NT2/D1 (cell line): ENCODE results near the gene GRM7.

Experiments used
- DNase-seq: peaks from one replicate; pipeline ENCODE4 v3.0.0-alpha.2; 2011; ENCODE audit warnings: low read depth, low spot score
- H3K27me3 ChIP-seq: 2 replicates; pipeline ENCODE4 v1.6.0; 2011; ENCODE audit warnings: mild to moderate bottlenecking; ENCODE audit not compliant: insufficient read length, insufficient read depth
- H3K36me3 ChIP-seq: 2 replicates; pipeline ENCODE4 v1.6.1; 2011; ENCODE audit warnings: mild to moderate bottlenecking, low read length, mixed read lengths; ENCODE audit not compliant: insufficient read depth, insufficient read length
- H3K4me1 ChIP-seq: 2 replicates; pipeline ENCODE4 v1.5.1; 2011; ENCODE audit not compliant: insufficient read depth, insufficient read length
- H3K4me3 ChIP-seq: 2 replicates; pipeline ENCODE4 v1.5.1; 2011; ENCODE audit warnings: low read depth; ENCODE audit not compliant: insufficient read length
- H3K9ac ChIP-seq: 2 replicates; pipeline ENCODE4 v1.6.0; 2011; ENCODE audit warnings: low read depth; ENCODE audit not compliant: insufficient read length
- H3K9me3 ChIP-seq: 2 replicates; pipeline ENCODE4 v1.5.1; 2011; ENCODE audit warnings: mild to moderate bottlenecking, low read length; ENCODE audit not compliant: insufficient read depth
- SUZ12 ChIP-seq: IDR thresholded peaks from 2 replicates; pipeline ENCODE4 v1.6.1; 2011; ENCODE audit not compliant: insufficient read length, insufficient read depth; ENCODE audit errors: extremely low read depth
- YY1 ChIP-seq: IDR thresholded peaks from 2 replicates; pipeline ENCODE4 v1.6.1; 2011; ENCODE audit not compliant: insufficient read length, insufficient read depth
- ZNF274 ChIP-seq: IDR thresholded peaks from 2 replicates; pipeline ENCODE4 v1.6.1; 2011; ENCODE audit warnings: mild to moderate bottlenecking, low read depth, low read length

GRM7 gene

GRCh38 chr3:7226393-7226792 is 365.5 kb downstream of the GRM7 start:
- Histone ChIP-seq H3K4me3 (no peak overlapping the region), H3K27me3 (no peaks in the 10 kb centered on the region), H3K36me3 (no peaks in the 10 kb centered on the region), H3K9me3 (no peaks in the 10 kb centered on the region), H3K4me1 (no peaks in the 10 kb centered on the region), H3K9ac (no peak overlapping the region)
- no peak for DNase-seq
- TF ChIP-seq ZNF274 (no peak), YY1 (no peak), SUZ12 (no peak)

- Histone ChIP-seq H3K9ac (no peak overlapping the region), H3K4me1 (no peaks in the 10 kb centered on the region), H3K36me3 (no peaks in the 10 kb centered on the region), H3K9me3 (no peaks in the 10 kb centered on the region; the same call in 1 of the 2 replicates), H3K4me3 (no peak overlapping the region), H3K27me3 (no peaks in the 10 kb centered on the region)
- no peak for DNase-seq
- TF ChIP-seq YY1: no peak
- TF ChIP-seq SUZ12: no peak
- TF ChIP-seq ZNF274: no peak
These were observed 377.8 kb downstream of the GRM7 start for GRCh38 chr3:7238565-7239295.

- no peak for TF ChIP-seq YY1
- TF ChIP-seq ZNF274: no peak
- TF ChIP-seq SUZ12: no peak
- DNase-seq: no peak
- Histone ChIP-seq H3K9me3 (no peaks in the 10 kb centered on the region), H3K27me3 (no peaks in the 10 kb centered on the region), H3K4me3 (no peak overlapping the region), H3K36me3 (no peaks in the 10 kb centered on the region), H3K4me1 (no peaks in the 10 kb centered on the region), H3K9ac (no peak overlapping the region)
These were observed 380.8 kb downstream of the GRM7 start for GRCh38 chr3:7241584-7242302.

GRCh38 chr3:7242303-7242635 is 381.4 kb downstream of the GRM7 start:
- no peaks in the 10 kb centered on the region for H3K9me3 ChIP-seq

GRCh38 chr3:7249493-7250076 is 388.7 kb downstream of the GRM7 start:
- H3K4me1 ChIP-seq: no peaks in the 10 kb centered on the region
- no peak overlapping the region for H3K9ac ChIP-seq
- no peaks in the 10 kb centered on the region for H3K36me3 ChIP-seq
- H3K4me3 ChIP-seq: no peak overlapping the region
- TF ChIP-seq YY1: no peak
- no peak for TF ChIP-seq SUZ12
- TF ChIP-seq ZNF274: no peak
- no peaks in the 10 kb centered on the region for H3K9me3 ChIP-seq
- no peaks in the 10 kb centered on the region for H3K27me3 ChIP-seq
- DNase-seq: no peak

More at GRCh38 chr3:7242303-7242635, 381.4 kb downstream of the GRM7 start:
- Histone ChIP-seq H3K4me1 (no peaks in the 10 kb centered on the region), H3K27me3 (no peaks in the 10 kb centered on the region), H3K4me3 (no peak overlapping the region), H3K36me3 (no peaks in the 10 kb centered on the region), H3K9ac (no peak overlapping the region)
- TF ChIP-seq YY1: no peak
- TF ChIP-seq ZNF274: no peak
- no peak for TF ChIP-seq SUZ12
- no peak for DNase-seq

GRCh38 chr3:7254251-7254650 is 393.3 kb downstream of the GRM7 start:
- no peak for TF ChIP-seq ZNF274
- no peak for TF ChIP-seq YY1
- TF ChIP-seq SUZ12: no peak
- no peaks in the 10 kb centered on the region for H3K4me1 ChIP-seq
- H3K27me3 ChIP-seq: no peaks in the 10 kb centered on the region
- DNase-seq: no peak
- H3K9me3 ChIP-seq: no peaks in the 10 kb centered on the region
- no peak overlapping the region for H3K4me3 ChIP-seq
- H3K36me3 ChIP-seq: no peaks in the 10 kb centered on the region
- no peak overlapping the region for H3K9ac ChIP-seq

- H3K4me1 ChIP-seq: no peaks in the 10 kb centered on the region
- TF ChIP-seq YY1 (no peak), ZNF274 (no peak), SUZ12 (no peak)
- no peak for DNase-seq
- no peaks in the 10 kb centered on the region for H3K9me3 ChIP-seq
- no peaks in the 10 kb centered on the region for H3K36me3 ChIP-seq
- H3K27me3 ChIP-seq: no peaks in the 10 kb centered on the region
- no peak overlapping the region for H3K9ac ChIP-seq
- no peak overlapping the region for H3K4me3 ChIP-seq
These were observed 400.1 kb downstream of the GRM7 start for GRCh38 chr3:7260975-7261374.
